Endothelial cell of umbilical vein (primary cell): ENCODE measurements around the gene ZNF775.

Source experiments
- CTCF ChIP-seq, 2 donors: IDR thresholded peaks; 1 replicate in 1 of 2; 2 replicates in 1 of 2; pipeline ENCODE4 v1.5.1; 2011; ENCODE audit warnings: low read length in 2 of 2, mild to moderate bottlenecking in 2 of 2, moderate library complexity in 2 of 2, control low read depth in 1 of 2, inconsistent platforms in 1 of 2, low read depth in 1 of 2; ENCODE audit not compliant: insufficient read depth in 1 of 2; ENCODE audit errors: extremely low read depth in 1 of 2
- EZH2 ChIP-seq: IDR thresholded peaks from 2 replicates; pipeline ENCODE4 v1.6.1; 2012; ENCODE audit warnings: borderline replicate concordance, low read depth, mild to moderate bottlenecking, moderate library complexity, low read length, inconsistent platforms; ENCODE audit not compliant: severe bottlenecking
- POLR2A ChIP-seq: IDR thresholded peaks from 2 replicates; pipeline ENCODE4 v1.6.1; 2012; ENCODE audit warnings: low read depth, mild to moderate bottlenecking, control low read depth, low read length
- POLR2AphosphoS5 ChIP-seq: IDR thresholded peaks from 2 replicates; pipeline ENCODE4 v1.6.1; 2012; ENCODE audit warnings: low read depth, mild to moderate bottlenecking, control low read depth, low read length, moderate library complexity; ENCODE audit not compliant: insufficient read depth

GRCh38 chr7:150399421-150400007 lies 20.4 kb downstream of the ZNF775 start:
- TF ChIP-seq CTCF (IDR thresholded peaks at IDR 0.05; ENCODE audit: extremely low read depth in 1 of 2, insufficient read depth in 1 of 2, low read depth in 1 of 2, low read length in 2 of 2) (no peak), EZH2 (no peak), POLR2AphosphoS5 (no peak), POLR2A (no peak)
